Heart left ventricle (tissue), 16 donors: ENCODE results near the gene PUS7. TPM values are rescaled to one million over a fixed set of nuclear protein-coding genes. Genes with fewer than 3 reads are reported as not detected.
"Not testable (repeated sequence)": the region's sequence is repeated elsewhere in the genome, so short reads cannot be mapped to it uniquely, and the experiment has no call there.

Experiments
- ATAC-seq, 4 donors: fragments of 200-7000 bp; cut with Tn5 transposase; one replicate each; pipeline ENCODE4 v1.9.1; 2020 to 2022; ENCODE audit warnings: moderate library complexity in 4 of 4, mild to moderate bottlenecking in 3 of 4, moderate number of reproducible peaks in 1 of 4
- DNase-seq, 5 donors: peaks; one replicate each; pipeline ENCODE4 v3.0.0-alpha.2; 2020
- H3K27ac ChIP-seq, 12 donors: fragments of 200-600 bp; sonication (generic) in 4 of 12; one replicate each; pipeline versions ENCODE4 v1.5.0 to v1.8.0; 2016 to 2022; ENCODE audit warnings: mild to moderate bottlenecking in 2 of 12
- H3K27me3 ChIP-seq, 9 donors: fragments of 200-600 bp; sonication (generic) in 2 of 9; one replicate each; pipeline versions ENCODE4 v1.5.1 to v1.8.0; 2016 to 2022; ENCODE audit warnings: mild to moderate bottlenecking in 3 of 9
- H3K36me3 ChIP-seq, 9 donors: fragments of 200-600 bp; sonication (generic) in 2 of 9; one replicate each; pipeline versions ENCODE4 v1.5.0 to v1.8.0; 2018 to 2022; ENCODE audit warnings: mild to moderate bottlenecking in 2 of 9
- H3K4me1 ChIP-seq, 12 donors: fragments of 200-600 bp; sonication (generic) in 4 of 12; one replicate each; pipeline versions ENCODE4 v1.5.0 to v1.8.0; 2016 to 2022; ENCODE audit warnings: mild to moderate bottlenecking in 3 of 12
- H3K4me3 ChIP-seq, 12 donors: fragments of 200-600 bp; sonication (generic) in 4 of 12; one replicate each; pipeline versions ENCODE4 v1.5.0 to v1.8.0; 2017 to 2022; ENCODE audit warnings: mild to moderate bottlenecking in 9 of 12, moderate library complexity in 4 of 12
- H3K9me3 ChIP-seq, 12 donors: fragments of 200-600 bp; sonication (generic) in 4 of 12; one replicate each; pipeline versions ENCODE4 v1.5.0 to v1.8.0; 2016 to 2022; ENCODE audit warnings: mild to moderate bottlenecking in 1 of 12
- CTCF ChIP-seq, 12 donors: fragments of 200-600 bp; sonication (generic) in 4 of 12; IDR thresholded peaks; one replicate each; pipeline versions ENCODE4 v1.5.0 to v1.8.0; 2018 to 2022; ENCODE audit warnings: antibody characterized with exemption in 12 of 12, mild to moderate bottlenecking in 5 of 12
- POLR2A ChIP-seq, 2 donors: fragments of 450-650 bp; IDR thresholded peaks; one replicate each; pipeline ENCODE4 v1.6.1; 2017; ENCODE audit warnings: antibody characterized with exemption in 2 of 2, mild to moderate bottlenecking in 2 of 2, moderate library complexity in 2 of 2
- WGBS, 4 donors: extraction: QIAGEN DNeasy Blood & Tissue Kit in 2 of 4; methylation state at CpG; one replicate each; pipeline versions ENCODE4 v1.1.5 to v1.1.7; 2013 to 2018; 5-methylcytosine and 5-hydroxymethylcytosine counted together
- intact Hi-C, 10 donors: fragments of 100-400 bp; cut with DNase I; formaldehyde crosslinking; loops; one replicate each; pipeline versions ENCODE4 v1.11.1 to v1.14.2; 2022
- polyA plus RNA-seq, 2 donors: library from polyadenylated mRNA; stranded (reverse); fragments of 200-250 nt; gene quantifications; one replicate each; pipeline ENCODE4 v1.2.3, GENCODE V29; 2013
- total RNA-seq, 9 donors: library from RNA; depleted of rRNA in 2 of 9; stranded (reverse); fragments of >200 nt in 2 of 9; fragmentation: NEBNext Ultra II Directional in 3 of 9; extraction: Animal tissue kit (Norgen Biotek cat#: 25700) in 3 of 9; gene quantifications; one replicate each; pipeline versions ENCODE4 v1.1.0 to v1.2.4, GENCODE V29; 2016 to 2023
- donor health status: ischemic (EF 13 %, LVEDD 7.1; RV severe dilation, severe dysfunction).
- donor health status: healthy with polysubstance abuse.
- donor health status: DM: no; HTN: yes; CAD: no.
- donor health status: DM: no; HTN: no; CAD: no.
- donor health status: ischemic (EF 25% LVEDD 6.9; RV normal size, moderate dysfunction).
- donor health status: ischemic (EF 25% LVEDD 5.7; RV mildly dilated, moderate dysfunction).
- donor health status: healthy.
- donor health status: DM: yes; HTN: yes; CAD: no.
- donor health status: ischemic (EF 35%, LVEDD 5.7; RV mildly dilated, moderate dysfunction).
- donor health status: nonischemic (EF 11% LVEDD 7.7; RV severe dilation, severe dysfunction).
- donor health status: DM: yes; HTN: yes; CAD: no.
- donor health status: PGD.
- donor health status: ischemic (EF 29% LVEDD 5.4; RV normal size, mild dysfunction).
- donor health status: nonischemic (EF 23%, LVEDD 6.1; RV moderate dilation, normal function).

Gene PUS7
- total and polyA plus RNA-seq, 11 donors, result 1.9 to 7.9 (median 5.5) TPM

- H3K27me3 ChIP-seq, result no peaks in the 10 kb centered on the region
- no peaks in the 10 kb centered on the region for H3K9me3 ChIP-seq
- peaks cover 0 to 3% (median 0%) of the 10 kb centered on the region in 12 donors for H3K4me1 ChIP-seq
- H3K36me3 ChIP-seq, result peaks cover 0 to 8% (median 0%) of the 10 kb centered on the region in 9 donors
- H3K27ac ChIP-seq, result no peak overlapping the region
- TF ChIP-seq CTCF (IDR thresholded peaks at IDR 0.05) (no peak), POLR2A (IDR thresholded peaks at IDR 0.05) (no peak)
- DNase-seq (no peak), ATAC-seq (no peak)
- H3K4me3 ChIP-seq, result no peak overlapping the region
- intact Hi-C loops, result no loop called here
- WGBS, 4 donors, result 48 to 59% (median 51%) methylated on average over 2 of the region's 2 CpGs
Observed at GRCh38 chr7:105452085-105452484, 70.0 kb downstream of the PUS7 start.

- H3K4me3 ChIP-seq, H3K9me3 ChIP-seq, DNase-seq, H3K36me3 ChIP-seq, H3K27ac ChIP-seq, ATAC-seq, intact Hi-C loops, H3K4me1 ChIP-seq, H3K27me3 ChIP-seq: not testable (repeated sequence)
- 87 to 99% (median 98%) methylated on average over 5 of the region's 5 CpGs for WGBS, 4 donors
Observed at GRCh38 chr7:105450870-105451269, 71.2 kb downstream of the PUS7 start.

- Histone ChIP-seq H3K4me1 (peaks cover 0 to 3% (median 0%) of the 10 kb centered on the region in 12 donors), H3K9me3 (no peaks in the 10 kb centered on the region), H3K27me3 (no peaks in the 10 kb centered on the region), H3K4me3 (no peak overlapping the region), H3K36me3 (no peaks in the 10 kb centered on the region), H3K27ac (no peak overlapping the region)
- intact Hi-C loops, result no loop called here
- 80 to 90% (median 83%) methylated on average over 8 of the region's 8 CpGs for WGBS, 4 donors
- DNase-seq (no peak), ATAC-seq (no peak)
- TF ChIP-seq POLR2A (IDR thresholded peaks at IDR 0.05) (no peak), CTCF (IDR thresholded peaks at IDR 0.05) (no peak)
Observed at GRCh38 chr7:105450177-105450861, 71.8 kb downstream of the PUS7 start.

GRCh38 chr7:105448181-105448580, 73.9 kb downstream of the PUS7 start:
- Histone ChIP-seq H3K9me3 (no peaks in the 10 kb centered on the region), H3K36me3 (no peaks in the 10 kb centered on the region), H3K27ac (peak overlapping the region in 1 of 12 donors; percentile 58), H3K4me1 (no peaks in the 10 kb centered on the region), H3K4me3 (no peak overlapping the region), H3K27me3 (no peaks in the 10 kb centered on the region)
- DNase-seq (no peak), ATAC-seq (no peak)
- intact Hi-C loops, result no loop called here
- TF ChIP-seq POLR2A (IDR thresholded peaks at IDR 0.05) (no peak), CTCF (IDR thresholded peaks at IDR 0.05) (no peak)
- 90 to 92% (median 92%) methylated on average over 8 of the region's 8 CpGs for WGBS, 4 donors
